ENCODE data around the gene MUCL3. TPM values are rescaled to one million over a fixed set of nuclear protein-coding genes. Genes with fewer than 3 reads are reported as not detected.

MUCL3 gene
- total RNA-seq, result not detected in 2 replicates

DNA sequence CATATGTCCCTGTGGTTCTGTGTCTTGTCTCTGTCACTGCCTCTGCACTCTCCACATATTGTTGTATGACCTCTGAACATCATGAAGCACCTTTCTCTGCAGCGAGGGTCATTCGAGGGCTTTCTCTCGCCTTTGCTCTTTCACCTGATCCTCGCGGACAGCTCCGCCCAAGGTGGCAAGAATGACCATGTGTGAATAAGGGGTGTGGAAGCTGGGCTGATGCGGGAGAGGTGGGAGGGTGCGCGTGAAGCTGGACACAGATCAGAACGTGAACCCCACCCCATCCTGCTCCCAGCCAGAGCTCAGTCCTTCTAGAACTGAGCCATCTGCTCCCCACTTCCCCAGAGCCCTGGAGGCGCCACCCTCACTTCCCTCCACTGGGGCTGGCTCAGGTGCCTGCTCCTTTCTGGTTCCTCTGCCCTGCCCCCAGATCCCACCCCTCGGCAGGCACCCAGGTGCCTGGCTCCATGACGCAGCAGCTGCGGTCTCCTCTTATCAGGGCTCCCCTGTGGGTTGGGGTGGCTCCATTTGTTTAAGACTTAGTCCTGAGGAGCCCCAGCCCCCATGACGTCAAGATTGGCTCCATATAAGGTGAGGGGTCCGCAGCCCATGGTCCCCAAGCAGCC lies at the start of gene MUCL3:
Gene MUCL3, plus strand, starts transcription at position 613 of the 626 bp plus-strand sequence. CDS start 27 bp downstream, outside the sequence.
- H3K9me3 Mint-ChIP-seq, result no peaks in the 10 kb centered on the region
- intact Hi-C loops (cut with micrococcal nuclease), result no loop called here
- no peak for DNase-seq (ENCODE audit: low spot score)
- no peaks in the 10 kb centered on the region for H3K4me1 Mint-ChIP-seq (ENCODE audit: low read depth)
- peaks cover 40% of the 10 kb centered on the region for H3K27me3 Mint-ChIP-seq (ENCODE audit: insufficient read depth)
- H3K36me3 Mint-ChIP-seq (ENCODE audit: low read depth), result no peaks in the 10 kb centered on the region
- H3K27ac Mint-ChIP-seq, result no peak within 1 kb of the TSS
- H3K4me3 Mint-ChIP-seq, result no peak within 1 kb of the TSS

- H3K9me3 Mint-ChIP-seq, result no peaks in the 10 kb centered on the region
- no peak for DNase-seq (ENCODE audit: low spot score)
- peaks cover 6% of the 10 kb centered on the region for H3K36me3 Mint-ChIP-seq (ENCODE audit: low read depth)
- intact Hi-C loops (cut with micrococcal nuclease), result no loop called here
- peaks cover 6% of the 10 kb centered on the region for H3K4me1 Mint-ChIP-seq (ENCODE audit: low read depth)
- no peak overlapping the region for H3K27ac Mint-ChIP-seq
- no peak overlapping the region for H3K4me3 Mint-ChIP-seq
- H3K27me3 Mint-ChIP-seq (ENCODE audit: insufficient read depth), result no peaks in the 10 kb centered on the region
These were observed 49.4 kb upstream of the MUCL3 start for GRCh38 chr6:30891450-30891723.

- no peak overlapping the region for H3K4me3 Mint-ChIP-seq
- no peak overlapping the region for H3K27ac Mint-ChIP-seq
- H3K27me3 Mint-ChIP-seq (ENCODE audit: insufficient read depth), result no peaks in the 10 kb centered on the region
- H3K36me3 Mint-ChIP-seq (ENCODE audit: low read depth), result peaks cover 6% of the 10 kb centered on the region
- intact Hi-C loops (cut with micrococcal nuclease), result no loop called here
- no peaks in the 10 kb centered on the region for H3K9me3 Mint-ChIP-seq
- no peak for DNase-seq (ENCODE audit: low spot score)
- peaks cover under 1% of the 10 kb centered on the region for H3K4me1 Mint-ChIP-seq (ENCODE audit: low read depth)
These were observed 48.8 kb upstream of the MUCL3 start for GRCh38 chr6:30891816-30892538.

GRCh38 chr6:30893001-30893591 lies 47.7 kb upstream of the MUCL3 start:
- intact Hi-C loops (cut with micrococcal nuclease), result no loop called here
- Mint-ChIP-seq H3K4me3 (no peak overlapping the region), H3K27ac (no peak overlapping the region), H3K9me3 (no peaks in the 10 kb centered on the region), H3K36me3 (ENCODE audit: low read depth) (peaks cover 6% of the 10 kb centered on the region), H3K4me1 (ENCODE audit: low read depth) (no peaks in the 10 kb centered on the region), H3K27me3 (ENCODE audit: insufficient read depth) (no peaks in the 10 kb centered on the region)
- DNase-seq (ENCODE audit: low spot score), result no peak

- Mint-ChIP-seq H3K4me1 (ENCODE audit: low read depth) (no peaks in the 10 kb centered on the region), H3K27ac (no peak overlapping the region), H3K36me3 (ENCODE audit: low read depth) (peaks cover 6% of the 10 kb centered on the region), H3K27me3 (ENCODE audit: insufficient read depth) (no peaks in the 10 kb centered on the region), H3K4me3 (no peak overlapping the region), H3K9me3 (no peaks in the 10 kb centered on the region)
- intact Hi-C loops (cut with micrococcal nuclease), result no loop called here
- no peak for DNase-seq (ENCODE audit: low spot score)
These were observed 47.1 kb upstream of the MUCL3 start for GRCh38 chr6:30893666-30894065.

- no peaks in the 10 kb centered on the region for H3K27me3 Mint-ChIP-seq (ENCODE audit: insufficient read depth)
- no peak overlapping the region for H3K4me3 Mint-ChIP-seq
- intact Hi-C loops (cut with micrococcal nuclease), result no loop called here
- H3K4me1 Mint-ChIP-seq (ENCODE audit: low read depth), result no peaks in the 10 kb centered on the region
- no peak for DNase-seq (ENCODE audit: low spot score)
- no peaks in the 10 kb centered on the region for H3K9me3 Mint-ChIP-seq
- peaks cover 6% of the 10 kb centered on the region for H3K36me3 Mint-ChIP-seq (ENCODE audit: low read depth)
- no peak overlapping the region for H3K27ac Mint-ChIP-seq
These were observed 46.4 kb upstream of the MUCL3 start for GRCh38 chr6:30894381-30894780.

- peaks cover 6% of the 10 kb centered on the region for H3K36me3 Mint-ChIP-seq (ENCODE audit: low read depth)
- intact Hi-C loops (cut with micrococcal nuclease), result no loop called here
- H3K4me1 Mint-ChIP-seq (ENCODE audit: low read depth), result no peaks in the 10 kb centered on the region
- H3K9me3 Mint-ChIP-seq, result no peaks in the 10 kb centered on the region
- no peak overlapping the region for H3K4me3 Mint-ChIP-seq
- no peaks in the 10 kb centered on the region for H3K27me3 Mint-ChIP-seq (ENCODE audit: insufficient read depth)
- H3K27ac Mint-ChIP-seq, result no peak overlapping the region
- DNase-seq (ENCODE audit: low spot score), result no peak
These were observed 45.8 kb upstream of the MUCL3 start for GRCh38 chr6:30894935-30895334.

DNA sequence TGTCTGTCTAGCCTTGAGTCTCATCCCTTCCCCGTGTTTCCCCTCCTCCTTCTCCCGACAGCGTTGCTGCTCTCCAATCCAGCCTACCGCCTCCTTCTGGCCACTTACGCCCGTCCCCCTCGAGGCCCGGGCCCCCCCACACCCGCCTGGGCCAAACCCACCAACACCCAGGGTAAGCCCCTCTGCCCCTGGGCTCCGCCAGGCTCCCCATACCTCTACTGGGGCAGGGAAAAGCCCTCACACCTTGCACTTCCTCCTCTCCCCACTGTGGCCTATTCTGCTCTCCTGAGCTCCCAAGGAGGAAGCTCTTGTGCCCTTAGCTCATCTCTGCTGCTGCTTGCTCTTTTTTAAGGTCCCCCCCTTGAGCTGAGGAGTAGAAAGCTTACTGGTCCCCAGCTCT lies 45.4 kb upstream of the MUCL3 start:
- Mint-ChIP-seq H3K36me3 (ENCODE audit: low read depth) (peaks cover 6% of the 10 kb centered on the region), H3K4me1 (ENCODE audit: low read depth) (no peaks in the 10 kb centered on the region), H3K4me3 (no peak overlapping the region), H3K27ac (no peak overlapping the region), H3K27me3 (ENCODE audit: insufficient read depth) (no peaks in the 10 kb centered on the region), H3K9me3 (no peaks in the 10 kb centered on the region)
- intact Hi-C loops (cut with micrococcal nuclease), result no loop called here
- DNase-seq (ENCODE audit: low spot score), result no peak

DNA sequence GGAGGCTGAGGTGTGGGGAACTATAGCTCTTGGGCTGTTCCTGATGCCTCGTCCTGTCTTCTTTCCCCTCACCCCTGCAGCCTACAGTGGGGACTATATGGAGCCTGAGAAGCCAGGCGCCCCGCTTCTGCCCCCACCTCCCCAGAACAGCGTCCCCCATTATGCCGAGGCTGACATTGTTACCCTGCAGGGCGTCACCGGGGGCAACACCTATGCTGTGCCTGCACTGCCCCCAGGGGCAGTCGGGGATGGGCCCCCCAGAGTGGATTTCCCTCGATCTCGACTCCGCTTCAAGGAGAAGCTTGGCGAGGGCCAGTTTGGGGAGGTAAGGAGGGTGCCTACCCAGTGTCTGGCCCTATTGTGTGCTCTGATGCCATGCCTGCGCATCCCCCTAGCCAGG lies 44.2 kb upstream of the MUCL3 start:
- H3K4me1 Mint-ChIP-seq (ENCODE audit: low read depth), result no peaks in the 10 kb centered on the region
- H3K4me3 Mint-ChIP-seq, result no peak overlapping the region
- intact Hi-C loops (cut with micrococcal nuclease), result no loop called here
- H3K9me3 Mint-ChIP-seq, result no peaks in the 10 kb centered on the region
- peaks cover 6% of the 10 kb centered on the region for H3K36me3 Mint-ChIP-seq (ENCODE audit: low read depth)
- no peak overlapping the region for H3K27ac Mint-ChIP-seq
- DNase-seq (ENCODE audit: low spot score), result no peak
- no peaks in the 10 kb centered on the region for H3K27me3 Mint-ChIP-seq (ENCODE audit: insufficient read depth)

GRCh38 chr6:30897882-30898281 lies 42.9 kb upstream of the MUCL3 start:
- no peak overlapping the region for H3K27ac Mint-ChIP-seq
- H3K4me1 Mint-ChIP-seq (ENCODE audit: low read depth), result peaks cover 4% of the 10 kb centered on the region
- intact Hi-C loops (cut with micrococcal nuclease), result no loop called here
- no peaks in the 10 kb centered on the region for H3K9me3 Mint-ChIP-seq
- H3K27me3 Mint-ChIP-seq (ENCODE audit: insufficient read depth), result no peaks in the 10 kb centered on the region
- H3K36me3 Mint-ChIP-seq (ENCODE audit: low read depth), result peaks cover 6% of the 10 kb centered on the region
- no peak for DNase-seq (ENCODE audit: low spot score)
- no peak overlapping the region for H3K4me3 Mint-ChIP-seq

DNA sequence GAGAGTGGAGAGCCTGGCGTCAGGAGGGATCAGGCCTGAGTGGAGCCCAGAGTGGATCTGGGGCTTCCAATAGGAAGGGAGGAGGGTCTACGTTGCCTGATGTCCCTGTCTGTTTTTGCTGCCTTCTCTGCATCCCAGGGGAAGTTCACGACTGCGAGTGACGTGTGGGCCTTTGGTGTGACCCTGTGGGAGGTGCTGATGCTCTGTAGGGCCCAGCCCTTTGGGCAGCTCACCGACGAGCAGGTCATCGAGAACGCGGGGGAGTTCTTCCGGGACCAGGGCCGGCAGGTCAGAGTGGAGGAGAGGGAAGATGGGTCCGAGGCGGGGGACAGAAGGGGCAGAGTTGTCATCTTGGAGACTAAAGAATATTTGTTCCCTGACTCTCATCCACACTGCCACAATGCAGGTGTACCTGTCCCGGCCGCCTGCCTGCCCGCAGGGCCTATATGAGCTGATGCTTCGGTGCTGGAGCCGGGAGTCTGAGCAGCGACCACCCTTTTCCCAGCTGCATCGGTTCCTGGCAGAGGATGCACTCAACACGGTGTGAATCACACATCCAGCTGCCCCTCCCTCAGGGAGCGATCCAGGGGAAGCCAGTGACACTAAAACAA lies 41.9 kb upstream of the MUCL3 start:
- no peaks in the 10 kb centered on the region for H3K9me3 Mint-ChIP-seq

GRCh38 chr6:30900863-30901417 lies 39.8 kb upstream of the MUCL3 start:
- H3K27me3 Mint-ChIP-seq (ENCODE audit: insufficient read depth), result no peaks in the 10 kb centered on the region
- DNase-seq (ENCODE audit: low spot score), result no peak
- H3K27ac Mint-ChIP-seq, result no peak overlapping the region
- H3K36me3 Mint-ChIP-seq (ENCODE audit: low read depth), result no peaks in the 10 kb centered on the region
- H3K4me3 Mint-ChIP-seq, result no peak overlapping the region
- intact Hi-C loops (cut with micrococcal nuclease), result no loop called here
- H3K4me1 Mint-ChIP-seq (ENCODE audit: low read depth), result peaks cover 5% of the 10 kb centered on the region
- H3K9me3 Mint-ChIP-seq, result no peaks in the 10 kb centered on the region

More for the DNA sequence above, 41.9 kb upstream of the MUCL3 start:
- Mint-ChIP-seq H3K4me3 (no peak overlapping the region), H3K36me3 (ENCODE audit: low read depth) (peaks cover 6% of the 10 kb centered on the region), H3K27me3 (ENCODE audit: insufficient read depth) (no peaks in the 10 kb centered on the region), H3K27ac (no peak overlapping the region), H3K4me1 (ENCODE audit: low read depth) (peaks cover 5% of the 10 kb centered on the region)
- intact Hi-C loops (cut with micrococcal nuclease), result no loop called here
- no peak for DNase-seq (ENCODE audit: low spot score)

GRCh38 chr6:30901436-30901835 lies 39.3 kb upstream of the MUCL3 start:
- intact Hi-C loops (cut with micrococcal nuclease), result no loop called here
- H3K9me3 Mint-ChIP-seq, result no peaks in the 10 kb centered on the region
- no peak overlapping the region for H3K4me3 Mint-ChIP-seq
- no peaks in the 10 kb centered on the region for H3K27me3 Mint-ChIP-seq (ENCODE audit: insufficient read depth)
- H3K36me3 Mint-ChIP-seq (ENCODE audit: low read depth), result no peaks in the 10 kb centered on the region
- H3K27ac Mint-ChIP-seq, result no peak overlapping the region
- H3K4me1 Mint-ChIP-seq (ENCODE audit: low read depth), result peaks cover 5% of the 10 kb centered on the region
- DNase-seq (ENCODE audit: low spot score), result no peak
